ENCODE measurements around the gene RBL1. TPM values are rescaled to one million over a fixed set of nuclear protein-coding genes. Genes with fewer than 3 reads are reported as not detected.

The RBL1 gene
- total and polyA plus RNA-seq, 4 donors = 0.60 to 14.7 (median 2.0) TPM

DNA sequence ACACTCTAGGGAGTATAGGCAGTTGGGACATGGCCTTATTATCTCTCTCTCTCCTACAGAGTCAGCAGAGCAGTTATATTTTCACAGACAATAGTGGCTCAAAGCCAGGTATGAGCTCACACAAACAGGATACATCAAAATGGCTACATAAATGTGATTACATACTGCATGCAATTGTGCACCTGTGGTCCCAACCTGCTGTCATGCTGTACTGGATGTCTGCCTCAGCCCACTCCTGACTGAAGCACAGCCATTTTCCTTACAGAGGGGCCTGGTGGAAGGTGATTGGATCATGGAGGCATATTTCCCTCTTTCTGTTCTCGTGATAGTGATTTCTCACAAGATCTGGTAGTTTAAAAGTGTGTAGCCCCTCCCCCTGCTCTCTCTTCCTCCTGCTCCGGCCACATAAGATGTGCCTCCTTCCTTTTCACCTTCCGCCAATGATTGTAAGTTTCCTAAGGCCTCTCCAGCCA, 107.3 kb downstream of the RBL1 start (continued):
- TF ChIP-seq, protein P1, sequence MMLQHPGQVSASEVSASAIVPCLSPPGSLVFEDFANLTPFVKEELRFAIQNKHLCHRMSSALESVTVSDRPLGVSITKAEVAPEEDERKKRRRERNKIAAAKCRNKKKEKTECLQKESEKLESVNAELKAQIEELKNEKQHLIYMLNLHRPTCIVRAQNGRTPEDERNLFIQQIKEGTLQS (IDR thresholded peaks at IDR 0.05) = no peak
- no peak for TF ChIP-seq SP1 (IDR thresholded peaks at IDR 0.05)
- no peak for TF ChIP-seq GABPA (IDR thresholded peaks at IDR 0.05 in 1 of 2, conservative IDR thresholded peaks at IDR 0.05 in 1 of 2)
- no peak for TF ChIP-seq TAF1 (conservative IDR thresholded peaks at IDR 0.05)
- no peak for TF ChIP-seq JUND (IDR thresholded peaks at IDR 0.05)
- TF ChIP-seq RAD21 (IDR thresholded peaks at IDR 0.05) = no peak
- TF ChIP-seq HNF4G (IDR thresholded peaks at IDR 0.05) = no peak
- no peak for TF ChIP-seq FOXA1 (IDR thresholded peaks at IDR 0.05)
- no peak for TF ChIP-seq RXRA (IDR thresholded peaks at IDR 0.05)

DNA sequence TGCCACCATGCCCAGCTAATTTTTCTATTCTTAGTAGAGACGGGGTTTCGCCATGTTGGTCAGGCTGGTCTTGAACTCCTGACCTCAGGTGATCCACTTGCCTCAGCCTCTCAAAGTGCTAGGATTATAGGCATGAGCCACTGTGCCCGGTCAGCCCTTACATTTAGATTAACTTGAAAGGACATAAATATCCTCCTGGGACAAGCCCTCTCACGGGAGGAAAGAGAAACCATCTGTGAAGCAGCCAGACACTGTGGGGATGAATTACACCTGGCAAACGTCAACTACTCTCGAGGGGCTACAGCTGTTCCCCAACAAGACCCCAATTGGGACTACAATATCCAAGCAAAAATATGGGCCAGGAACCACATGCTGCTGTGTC, 111.5 kb downstream of the RBL1 start:
- DNase-seq (ENCODE audit: low spot score) = no peak
- no peaks in the 10 kb centered on the region for H3K27me3 ChIP-seq (ENCODE audit: control insufficient read depth in 4 of 4, insufficient read depth in 4 of 4, low read length in 3 of 4)
- WGBS = 93% methylated on average over 6 of the region's 6 CpGs
- peaks cover 0 to 5% (median 3%) of the 10 kb centered on the region in 4 donors for H3K4me1 ChIP-seq (ENCODE audit: control insufficient read depth in 4 of 4, insufficient read depth in 4 of 4, low read length in 3 of 4)
- TF ChIP-seq RXRA (IDR thresholded peaks at IDR 0.05) = no peak
- no peak for TF ChIP-seq CTCF (IDR thresholded peaks at IDR 0.05; ENCODE audit: low read depth, low read length, missing input control)
- no peak for TF ChIP-seq RAD21 (IDR thresholded peaks at IDR 0.05)
- TF ChIP-seq JUND (IDR thresholded peaks at IDR 0.05) = no peak
- no peak for TF ChIP-seq YY1 (IDR thresholded peaks at IDR 0.05)
- TF ChIP-seq EGR1 (IDR thresholded peaks at IDR 0.05; ENCODE audit: low read depth in 2 of 2) = no peak
- no peak for TF ChIP-seq GABPA (IDR thresholded peaks at IDR 0.05 in 1 of 2, conservative IDR thresholded peaks at IDR 0.05 in 1 of 2)
- TF ChIP-seq HNF4G (IDR thresholded peaks at IDR 0.05) = no peak
- no peak for TF ChIP-seq ZBTB33 (IDR thresholded peaks at IDR 0.05)
- no peak for TF ChIP-seq FOXA2 (IDR thresholded peaks at IDR 0.05)
- no peak for TF ChIP-seq FOXA1 (IDR thresholded peaks at IDR 0.05)
- no peak for TF ChIP-seq NR2F2 (IDR thresholded peaks at IDR 0.05)
- TF ChIP-seq, protein P1 (IDR thresholded peaks at IDR 0.05) = no peak
- TF ChIP-seq HNF4A (conservative IDR thresholded peaks at IDR 0.05) = no peak
- no peak for TF ChIP-seq SP1 (IDR thresholded peaks at IDR 0.05)
- TF ChIP-seq, protein P2, sequence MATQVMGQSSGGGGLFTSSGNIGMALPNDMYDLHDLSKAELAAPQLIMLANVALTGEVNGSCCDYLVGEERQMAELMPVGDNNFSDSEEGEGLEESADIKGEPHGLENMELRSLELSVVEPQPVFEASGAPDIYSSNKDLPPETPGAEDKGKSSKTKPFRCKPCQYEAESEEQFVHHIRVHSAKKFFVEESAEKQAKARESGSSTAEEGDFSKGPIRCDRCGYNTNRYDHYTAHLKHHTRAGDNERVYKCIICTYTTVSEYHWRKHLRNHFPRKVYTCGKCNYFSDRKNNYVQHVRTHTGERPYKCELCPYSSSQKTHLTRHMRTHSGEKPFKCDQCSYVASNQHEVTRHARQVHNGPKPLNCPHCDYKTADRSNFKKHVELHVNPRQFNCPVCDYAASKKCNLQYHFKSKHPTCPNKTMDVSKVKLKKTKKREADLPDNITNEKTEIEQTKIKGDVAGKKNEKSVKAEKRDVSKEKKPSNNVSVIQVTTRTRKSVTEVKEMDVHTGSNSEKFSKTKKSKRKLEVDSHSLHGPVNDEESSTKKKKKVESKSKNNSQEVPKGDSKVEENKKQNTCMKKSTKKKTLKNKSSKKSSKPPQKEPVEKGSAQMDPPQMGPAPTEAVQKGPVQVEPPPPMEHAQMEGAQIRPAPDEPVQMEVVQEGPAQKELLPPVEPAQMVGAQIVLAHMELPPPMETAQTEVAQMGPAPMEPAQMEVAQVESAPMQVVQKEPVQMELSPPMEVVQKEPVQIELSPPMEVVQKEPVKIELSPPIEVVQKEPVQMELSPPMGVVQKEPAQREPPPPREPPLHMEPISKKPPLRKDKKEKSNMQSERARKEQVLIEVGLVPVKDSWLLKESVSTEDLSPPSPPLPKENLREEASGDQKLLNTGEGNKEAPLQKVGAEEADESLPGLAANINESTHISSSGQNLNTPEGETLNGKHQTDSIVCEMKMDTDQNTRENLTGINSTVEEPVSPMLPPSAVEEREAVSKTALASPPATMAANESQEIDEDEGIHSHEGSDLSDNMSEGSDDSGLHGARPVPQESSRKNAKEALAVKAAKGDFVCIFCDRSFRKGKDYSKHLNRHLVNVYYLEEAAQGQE (IDR thresholded peaks at IDR 0.05) = no peak
- H3K27ac ChIP-seq (ENCODE audit: low read depth in 1 of 2, low read length in 2 of 2) = no peak overlapping the region
- H3K4me3 ChIP-seq (ENCODE audit: low read depth in 1 of 3, low read length in 3 of 3) = no peak overlapping the region
- H3K36me3 ChIP-seq (ENCODE audit: control insufficient read depth in 4 of 4, insufficient read depth in 3 of 4, low read depth in 1 of 4, low read length in 3 of 4) = no peaks in the 10 kb centered on the region
- H3K9me3 ChIP-seq (ENCODE audit: control insufficient read depth in 4 of 4, low read length in 3 of 4) = no peaks in the 10 kb centered on the region
- no peak overlapping the region for H3K9ac ChIP-seq (ENCODE audit: low read depth in 1 of 2, low read length in 2 of 2)

All from liver (tissue), 9 donors.